GM23248 (cell line): Measurements from ENCODE around the gene TOMM6.

Experiments
- EZH2 ChIP-seq: fragments of 200-600 bp; sonication (generic); IDR thresholded peaks from 2 replicates; pipeline ENCODE4 v1.6.1; 2018; ENCODE audit warnings: antibody characterized with exemption, mild to moderate bottlenecking; ENCODE audit not compliant: insufficient read depth, poor library complexity, severe bottlenecking
- EZH2phosphoT487 ChIP-seq: fragments of 200-600 bp; sonication (generic); IDR thresholded peaks from 2 replicates; pipeline ENCODE4 v1.6.1; 2018; ENCODE audit warnings: antibody characterized with exemption, moderate library complexity, mild to moderate bottlenecking, low read depth; ENCODE audit not compliant: insufficient read depth

- TF ChIP-seq EZH2 (no peak), EZH2phosphoT487 (no peak)
Measured at GRCh38 chr6:41769376-41769775, 18.1 kb upstream of the TOMM6 start.
